Sigmoid colon (tissue), 7 donors: ENCODE results near the gene MCU. TPM values are rescaled to one million over a fixed set of nuclear protein-coding genes. Genes with fewer than 3 reads are reported as not detected.

Source experiments
- DNase-seq: peaks from one replicate; pipeline ENCODE4 v3.0.0-alpha.2; 2019
- H3K27ac ChIP-seq, 4 donors: fragments of 200-600 bp; sonication (generic); one replicate each; pipeline ENCODE4 v1.5.1; 2016 to 2019; ENCODE audit warnings: mild to moderate bottlenecking in 1 of 4
- H3K27me3 ChIP-seq, 3 donors: fragments of 200-600 bp; sonication (generic); one replicate each; pipeline ENCODE4 v1.5.1; 2019; ENCODE audit warnings: mild to moderate bottlenecking in 1 of 3
- H3K36me3 ChIP-seq, 4 donors: fragments of 200-600 bp; sonication (generic); one replicate each; pipeline ENCODE4 v1.5.1; 2016 to 2019
- H3K4me1 ChIP-seq, 4 donors: fragments of 200-600 bp; sonication (generic); one replicate each; pipeline ENCODE4 v1.5.1; 2017 to 2019
- H3K4me3 ChIP-seq, 4 donors: fragments of 200-600 bp; sonication (generic); one replicate each; pipeline ENCODE4 v1.5.1; 2017 to 2019; ENCODE audit warnings: mild to moderate bottlenecking in 2 of 4, moderate library complexity in 1 of 4
- H3K9me3 ChIP-seq, 4 donors: fragments of 200-600 bp in 3 of 4; sonication (generic) in 3 of 4; one replicate each; pipeline versions ENCODE4 v1.5.1 to v1.6.1; 2013 to 2019
- CTCF ChIP-seq, 4 experiments: fragments of 450-650 bp in 3 of 4; fragments of 200-600 bp in 1 of 4; IDR thresholded peaks; one replicate each; pipeline ENCODE4 v1.5.1; 2016 to 2019; ENCODE audit warnings: antibody characterized with exemption in 4 of 4, mild to moderate bottlenecking in 3 of 4, moderate library complexity in 2 of 4
- EP300 ChIP-seq, 4 donors: sonication (generic); formaldehyde crosslinking; IDR thresholded peaks; one replicate each; pipeline ENCODE4 v1.6.1; 2017; ENCODE audit warnings: antibody characterized with exemption in 4 of 4
- POLR2A ChIP-seq, 2 donors: fragments of 450-650 bp; IDR thresholded peaks; one replicate each; pipeline ENCODE4 v1.6.1; 2016; ENCODE audit warnings: antibody characterized with exemption in 2 of 2, mild to moderate bottlenecking in 2 of 2, moderate library complexity in 2 of 2
- POLR2AphosphoS5 ChIP-seq, 4 donors: sonication (generic); formaldehyde crosslinking; IDR thresholded peaks; one replicate each; pipeline ENCODE4 v1.6.1; 2017; ENCODE audit warnings: antibody characterized with exemption in 4 of 4
- WGBS, 2 donors: extraction: QIAGEN DNeasy Blood & Tissue Kit; methylation state at CpG; one replicate each; pipeline ENCODE4 v1.1.7; 2013; 5-methylcytosine and 5-hydroxymethylcytosine counted together
- intact Hi-C: fragments of 100-400 bp; cut with DNase I; formaldehyde crosslinking; loops from one replicate; pipeline ENCODE4 v1.15.1; 2023
- polyA plus RNA-seq, 3 donors: library from polyadenylated mRNA; stranded (reverse); fragments of 200-250 nt; gene quantifications; one replicate each; pipeline ENCODE4 v1.2.3, GENCODE V29; 2013
- total RNA-seq, 4 donors: library from RNA; depleted of rRNA; stranded (reverse); fragments of >200 nt; gene quantifications; one replicate each; pipeline ENCODE4 v1.1.0, GENCODE V29; 2016
- donor health status: healthy with polysubstance abuse.
- donor health status: Bipolar disorder and iron deficiency.
- donor health status: healthy.

MCU gene
- total and polyA plus RNA-seq, 7 donors: 14.7 to 75.6 (median 19.4) TPM

- no peak for DNase-seq
- Histone ChIP-seq H3K4me1 (no peaks in the 10 kb centered on the region), H3K27ac (no peak overlapping the region), H3K27me3 (no peaks in the 10 kb centered on the region), H3K36me3 (peaks cover 0 to 33% (median 2%) of the 10 kb centered on the region in 4 donors), H3K4me3 (no peak overlapping the region), H3K9me3 (no peaks in the 10 kb centered on the region)
- WGBS, 2 donors: 47 to 78% methylated on average over 5 of the region's 5 CpGs
- TF ChIP-seq POLR2AphosphoS5 (IDR thresholded peaks at IDR 0.05): no peak
- TF ChIP-seq EP300 (IDR thresholded peaks at IDR 0.05): no peak
- TF ChIP-seq POLR2A (IDR thresholded peaks at IDR 0.05): no peak
- TF ChIP-seq CTCF (IDR thresholded peaks at IDR 0.05): no peak
- intact Hi-C loops: no loop called here
Measured at GRCh38 chr10:72887043-72887442, 195.1 kb downstream of the MCU start.

- no peaks in the 10 kb centered on the region for H3K9me3 ChIP-seq
- 95 to 96% methylated on average over 7 of the region's 7 CpGs for WGBS, 2 donors
- no peaks in the 10 kb centered on the region for H3K4me1 ChIP-seq
- DNase-seq: no peak
- peaks cover 0 to 33% (median 2%) of the 10 kb centered on the region in 4 donors for H3K36me3 ChIP-seq
- no peaks in the 10 kb centered on the region for H3K27me3 ChIP-seq
- no peak overlapping the region for H3K4me3 ChIP-seq
- TF ChIP-seq CTCF (IDR thresholded peaks at IDR 0.05) (no peak), POLR2A (IDR thresholded peaks at IDR 0.05) (no peak), EP300 (IDR thresholded peaks at IDR 0.05) (no peak), POLR2AphosphoS5 (IDR thresholded peaks at IDR 0.05) (no peak)
- H3K27ac ChIP-seq: no peak overlapping the region
- intact Hi-C loops: no loop called here
Measured at GRCh38 chr10:72888151-72888638, 196.3 kb downstream of the MCU start.

- no peaks in the 10 kb centered on the region for H3K4me1 ChIP-seq
- no peak overlapping the region for H3K27ac ChIP-seq
- H3K9me3 ChIP-seq: no peaks in the 10 kb centered on the region
- 47 to 65% methylated on average over 6 of the region's 6 CpGs for WGBS, 2 donors
- no peak for DNase-seq
- no peak for TF ChIP-seq POLR2A (IDR thresholded peaks at IDR 0.05)
- no peak for TF ChIP-seq EP300 (IDR thresholded peaks at IDR 0.05)
- no peak for TF ChIP-seq CTCF (IDR thresholded peaks at IDR 0.05)
- TF ChIP-seq POLR2AphosphoS5 (IDR thresholded peaks at IDR 0.05): no peak
- no peak overlapping the region for H3K4me3 ChIP-seq
- intact Hi-C loops: no loop called here
- H3K27me3 ChIP-seq: no peaks in the 10 kb centered on the region
- H3K36me3 ChIP-seq: peaks cover 0 to 33% (median 2%) of the 10 kb centered on the region in 4 donors
Measured at GRCh38 chr10:72889391-72889831, 197.5 kb downstream of the MCU start.

GRCh38 chr10:72890086-72890485 lies 198.1 kb downstream of the MCU start:
- TF ChIP-seq EP300 (IDR thresholded peaks at IDR 0.05): no peak
- TF ChIP-seq CTCF (IDR thresholded peaks at IDR 0.05): no peak
- TF ChIP-seq POLR2AphosphoS5 (IDR thresholded peaks at IDR 0.05): no peak
- TF ChIP-seq POLR2A (IDR thresholded peaks at IDR 0.05): no peak
- DNase-seq: no peak
- intact Hi-C loops: no loop called here
- Histone ChIP-seq H3K4me3 (no peak overlapping the region), H3K4me1 (no peaks in the 10 kb centered on the region), H3K36me3 (peaks cover 0 to 28% (median 2%) of the 10 kb centered on the region in 4 donors), H3K27ac (no peak overlapping the region), H3K27me3 (no peaks in the 10 kb centered on the region), H3K9me3 (no peaks in the 10 kb centered on the region)
- 96% methylated on average over 2 of the region's 2 CpGs for WGBS, 2 donors
